GM12878 (cell line): ENCODE data around the gene TMEM150C.

Experiments used
- CTCF ChIP-seq, 3 experiments: IDR thresholded peaks in 2 of 3; conservative IDR thresholded peaks in 1 of 3; 2 replicates each; pipeline ENCODE4 v1.5.1; 2011; ENCODE audit warnings: low read depth in 3 of 3, low read length in 3 of 3, mild to moderate bottlenecking in 3 of 3, control low read depth in 2 of 3, moderate library complexity in 2 of 3, inconsistent platforms in 1 of 3, mixed read lengths in 1 of 3; ENCODE audit not compliant: control insufficient read depth in 2 of 3, insufficient read depth in 1 of 3; ENCODE audit errors: extremely low read depth in 1 of 3
- FOXM1 ChIP-seq: IDR thresholded peaks from 2 replicates; pipeline ENCODE4 v1.6.1; 2012; ENCODE audit warnings: low read depth, mild to moderate bottlenecking, inconsistent platforms, low read length, moderate library complexity
- GATAD2B ChIP-seq: fragments of 450-650 bp; conservative IDR thresholded peaks from 2 replicates; pipeline ENCODE4 v1.6.1; 2017; ENCODE audit warnings: low read depth, mild to moderate bottlenecking, moderate library complexity
- POLR2AphosphoS5 ChIP-seq: IDR thresholded peaks from 2 replicates; pipeline ENCODE4 v1.6.1; 2011; ENCODE audit warnings: mild to moderate bottlenecking, low read length, inconsistent platforms
- SREBF1 ChIP-seq: IDR thresholded peaks from 2 replicates; pipeline ENCODE4 v1.6.1; 2012; ENCODE audit warnings: mild to moderate bottlenecking, low read length
- STAT1 ChIP-seq: fragments of 450-650 bp; conservative IDR thresholded peaks from 2 replicates; pipeline ENCODE4 v1.6.1; 2014; ENCODE audit warnings: antibody characterized with exemption, mild to moderate bottlenecking
- TF ChIP-seq, protein P1 (sequence below): IDR thresholded peaks from 2 replicates; pipeline ENCODE4 v1.6.1; 2011; ENCODE audit warnings: low read depth, mild to moderate bottlenecking, low read length, moderate library complexity, borderline replicate concordance; ENCODE audit errors: extremely low read depth

- TF ChIP-seq, protein P1, sequence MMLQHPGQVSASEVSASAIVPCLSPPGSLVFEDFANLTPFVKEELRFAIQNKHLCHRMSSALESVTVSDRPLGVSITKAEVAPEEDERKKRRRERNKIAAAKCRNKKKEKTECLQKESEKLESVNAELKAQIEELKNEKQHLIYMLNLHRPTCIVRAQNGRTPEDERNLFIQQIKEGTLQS = no peak
- TF ChIP-seq CTCF (IDR thresholded peaks at IDR 0.05 in 2 of 3, conservative IDR thresholded peaks at IDR 0.05 in 1 of 3; ENCODE audit: control insufficient read depth in 2 of 3, extremely low read depth in 1 of 3, insufficient read depth in 1 of 3, low read depth in 3 of 3, low read length in 3 of 3) = no peak
- TF ChIP-seq STAT1 = no peak
- no peak for TF ChIP-seq FOXM1
- TF ChIP-seq POLR2AphosphoS5 = no peak
- TF ChIP-seq GATAD2B = no peak
- TF ChIP-seq SREBF1 = no peak
Measured at GRCh38 chr4:82489076-82489475, 72.7 kb downstream of the TMEM150C start.
